ENCODE measurements around the gene CRISP2.

The CRISP2 gene

GRCh38 chr6:49649988-49650387, 63.4 kb downstream of the CRISP2 start:
- Histone ChIP-seq H3K9ac (ENCODE audit: insufficient read length) (no peak overlapping the region), H3K9me3 (ENCODE audit: low read depth, low read length) (no peaks in the 10 kb centered on the region), H3K36me3 (ENCODE audit: insufficient read depth, low read length) (no peaks in the 10 kb centered on the region), H3K4me3 (no peak overlapping the region), H3K27ac (no peak overlapping the region)
- no peak for DNase-seq (ENCODE audit: low read depth, low spot score)
- TF ChIP-seq POLR2AphosphoS5 (IDR thresholded peaks at IDR 0.05; ENCODE audit: borderline replicate concordance, low read depth, low read length): no peak
- TF ChIP-seq FOXP2 (optimal IDR thresholded peaks at IDR 0.05; ENCODE audit: control extremely low read depth, extremely low read length, insufficient read depth): no peak
- TF ChIP-seq EZH2 (IDR thresholded peaks at IDR 0.05): no peak

GRCh38 chr6:49648036-49648435, 65.3 kb downstream of the CRISP2 start:
- DNase-seq (ENCODE audit: low read depth, low spot score): no peak
- Histone ChIP-seq H3K4me3 (no peak overlapping the region), H3K9ac (ENCODE audit: insufficient read length) (no peak overlapping the region), H3K27ac (no peak overlapping the region), H3K36me3 (ENCODE audit: insufficient read depth, low read length) (no peaks in the 10 kb centered on the region), H3K9me3 (ENCODE audit: low read depth, low read length) (no peaks in the 10 kb centered on the region)
- TF ChIP-seq EZH2 (IDR thresholded peaks at IDR 0.05): no peak
- no peak for TF ChIP-seq POLR2AphosphoS5 (IDR thresholded peaks at IDR 0.05; ENCODE audit: borderline replicate concordance, low read depth, low read length)
- no peak for TF ChIP-seq FOXP2 (optimal IDR thresholded peaks at IDR 0.05; ENCODE audit: control extremely low read depth, extremely low read length, insufficient read depth)

GRCh38 chr6:49647476-49647875, 65.9 kb downstream of the CRISP2 start:
- H3K9me3 ChIP-seq (ENCODE audit: low read depth, low read length): no peaks in the 10 kb centered on the region
- H3K9ac ChIP-seq (ENCODE audit: insufficient read length): no peak overlapping the region
- no peak for DNase-seq (ENCODE audit: low read depth, low spot score)
- H3K36me3 ChIP-seq (ENCODE audit: insufficient read depth, low read length): no peaks in the 10 kb centered on the region
- TF ChIP-seq FOXP2 (optimal IDR thresholded peaks at IDR 0.05; ENCODE audit: control extremely low read depth, extremely low read length, insufficient read depth) (no peak), EZH2 (IDR thresholded peaks at IDR 0.05) (no peak), POLR2AphosphoS5 (IDR thresholded peaks at IDR 0.05; ENCODE audit: borderline replicate concordance, low read depth, low read length) (no peak)
- H3K4me3 ChIP-seq: no peak overlapping the region
- no peak overlapping the region for H3K27ac ChIP-seq

GRCh38 chr6:49646942-49647341, 66.4 kb downstream of the CRISP2 start:
- no peak for TF ChIP-seq EZH2 (IDR thresholded peaks at IDR 0.05)
- TF ChIP-seq POLR2AphosphoS5 (IDR thresholded peaks at IDR 0.05; ENCODE audit: borderline replicate concordance, low read depth, low read length): no peak
- no peak for TF ChIP-seq FOXP2 (optimal IDR thresholded peaks at IDR 0.05; ENCODE audit: control extremely low read depth, extremely low read length, insufficient read depth)
- no peak overlapping the region for H3K27ac ChIP-seq
- H3K9ac ChIP-seq (ENCODE audit: insufficient read length): no peak overlapping the region
- no peak for DNase-seq (ENCODE audit: low read depth, low spot score)
- H3K36me3 ChIP-seq (ENCODE audit: insufficient read depth, low read length): no peaks in the 10 kb centered on the region
- H3K4me3 ChIP-seq: no peak overlapping the region
- no peaks in the 10 kb centered on the region for H3K9me3 ChIP-seq (ENCODE audit: low read depth, low read length)

- TF ChIP-seq POLR2AphosphoS5 (IDR thresholded peaks at IDR 0.05; ENCODE audit: borderline replicate concordance, low read depth, low read length): no peak
- TF ChIP-seq EZH2 (IDR thresholded peaks at IDR 0.05): no peak
- no peak for TF ChIP-seq FOXP2 (optimal IDR thresholded peaks at IDR 0.05; ENCODE audit: control extremely low read depth, extremely low read length, insufficient read depth)
- H3K9ac ChIP-seq (ENCODE audit: insufficient read length): no peak overlapping the region
- DNase-seq (ENCODE audit: low read depth, low spot score): no peak
- H3K27ac ChIP-seq: no peak overlapping the region
- H3K9me3 ChIP-seq (ENCODE audit: low read depth, low read length): no peaks in the 10 kb centered on the region
- H3K36me3 ChIP-seq (ENCODE audit: insufficient read depth, low read length): no peaks in the 10 kb centered on the region
- H3K4me3 ChIP-seq: no peak overlapping the region
These were observed 67.1 kb downstream of the CRISP2 start for GRCh38 chr6:49646130-49646824.

GRCh38 chr6:49645139-49645538, 68.2 kb downstream of the CRISP2 start:
- Histone ChIP-seq H3K27ac (no peak overlapping the region), H3K36me3 (ENCODE audit: insufficient read depth, low read length) (no peaks in the 10 kb centered on the region), H3K9ac (ENCODE audit: insufficient read length) (no peak overlapping the region), H3K4me3 (no peak overlapping the region), H3K9me3 (ENCODE audit: low read depth, low read length) (no peaks in the 10 kb centered on the region)
- TF ChIP-seq POLR2AphosphoS5 (IDR thresholded peaks at IDR 0.05; ENCODE audit: borderline replicate concordance, low read depth, low read length): no peak
- TF ChIP-seq EZH2 (IDR thresholded peaks at IDR 0.05): no peak
- TF ChIP-seq FOXP2 (optimal IDR thresholded peaks at IDR 0.05; ENCODE audit: control extremely low read depth, extremely low read length, insufficient read depth): no peak
- DNase-seq (ENCODE audit: low read depth, low spot score): no peak
